K562 treated with DMSO at 1 percent for 4 hours (cell line): ENCODE measurements around the gene CACNA1H. TPM values are rescaled to one million over a fixed set of nuclear protein-coding genes. Genes with fewer than 3 reads are reported as not detected.

Experiments used
- total RNA-seq: library from RNA; unstranded; fragments of 300-600 nt; gene quantifications from 2 replicates; pipeline ENCODE4 v1.2.3, GENCODE V29; 2022; ENCODE audit not compliant: insufficient read depth

CACNA1H gene
- 0.30 TPM in 1 of 2 replicates, not detected in the other for total RNA-seq

DNA sequence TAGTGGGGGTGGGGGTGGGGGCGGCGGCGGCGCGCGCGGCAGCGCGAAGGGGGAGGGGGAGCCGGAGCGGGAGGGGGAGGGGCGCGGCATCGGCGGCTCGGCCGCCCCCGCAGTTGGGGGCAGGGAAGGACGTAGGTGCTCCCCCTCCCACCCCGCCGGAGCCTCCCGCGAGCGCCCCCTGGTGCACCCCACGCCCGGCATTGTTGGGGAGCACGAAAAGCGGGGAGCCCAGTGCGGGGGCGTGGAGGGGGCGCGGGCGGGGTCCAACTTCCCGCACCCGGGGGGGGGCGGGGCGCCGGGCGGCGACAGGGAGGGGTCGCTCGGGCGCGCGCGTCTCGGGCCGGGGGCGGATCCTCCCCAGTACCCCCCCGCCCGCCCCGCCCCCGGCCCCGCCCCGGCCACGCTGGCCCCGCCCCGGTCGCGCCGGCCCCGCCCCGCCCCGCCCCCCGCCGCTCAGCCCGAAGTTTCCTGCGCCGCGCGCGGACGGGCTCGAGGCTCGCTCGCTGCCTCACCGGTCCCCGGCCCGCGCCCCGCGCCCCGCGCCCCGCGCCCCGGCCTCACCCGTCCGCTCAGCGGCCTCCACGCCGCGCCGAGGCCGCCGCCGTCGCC is at the start of gene CACNA1H:
Gene CACNA1H, plus strand, starts transcription at position 456 of the 609 bp plus-strand sequence. CDS start 632 bp downstream, outside the sequence.

GRCh38 chr16:1225051-1225451 is 72.1 kb downstream of the CACNA1H start, which contains the start of gene TPSG1:
TPSG1 (minus strand) TSS chr16:1225268; CDS start chr16:1225252, 16 bp downstream.

DNA sequence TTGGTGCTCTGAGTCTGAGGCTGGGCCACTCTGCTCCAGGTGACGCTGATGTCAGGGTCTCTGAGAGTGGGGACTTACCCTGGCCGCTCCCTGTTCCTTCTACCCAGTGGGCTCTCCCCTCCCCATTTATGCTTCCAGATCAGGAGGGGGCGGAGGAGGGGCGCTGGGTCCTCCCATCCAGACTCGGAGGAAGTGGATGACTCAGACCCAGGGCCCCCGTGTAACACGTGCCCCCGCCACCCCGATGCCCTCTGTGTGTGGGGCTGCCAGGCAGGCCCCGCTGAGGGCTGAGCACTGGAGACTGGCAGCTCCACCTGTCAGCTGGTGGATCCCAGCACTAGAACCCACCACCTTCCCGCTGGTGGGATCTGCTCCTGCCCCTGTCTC is 77.2 kb downstream of the CACNA1H start, which contains the start of gene TPSB2:
Gene TPSB2, minus strand, starts transcription at position 101 of the 387 bp plus-strand sequence. CDS start 233 bp downstream, outside the sequence.

GRCh38 chr16:1240436-1240835 is 87.5 kb downstream of the CACNA1H start, which contains the start of gene TPSAB1:
TPSAB1 (plus strand) TSS chr16:1240705; CDS start chr16:1240939, 234 bp downstream.

DNA sequence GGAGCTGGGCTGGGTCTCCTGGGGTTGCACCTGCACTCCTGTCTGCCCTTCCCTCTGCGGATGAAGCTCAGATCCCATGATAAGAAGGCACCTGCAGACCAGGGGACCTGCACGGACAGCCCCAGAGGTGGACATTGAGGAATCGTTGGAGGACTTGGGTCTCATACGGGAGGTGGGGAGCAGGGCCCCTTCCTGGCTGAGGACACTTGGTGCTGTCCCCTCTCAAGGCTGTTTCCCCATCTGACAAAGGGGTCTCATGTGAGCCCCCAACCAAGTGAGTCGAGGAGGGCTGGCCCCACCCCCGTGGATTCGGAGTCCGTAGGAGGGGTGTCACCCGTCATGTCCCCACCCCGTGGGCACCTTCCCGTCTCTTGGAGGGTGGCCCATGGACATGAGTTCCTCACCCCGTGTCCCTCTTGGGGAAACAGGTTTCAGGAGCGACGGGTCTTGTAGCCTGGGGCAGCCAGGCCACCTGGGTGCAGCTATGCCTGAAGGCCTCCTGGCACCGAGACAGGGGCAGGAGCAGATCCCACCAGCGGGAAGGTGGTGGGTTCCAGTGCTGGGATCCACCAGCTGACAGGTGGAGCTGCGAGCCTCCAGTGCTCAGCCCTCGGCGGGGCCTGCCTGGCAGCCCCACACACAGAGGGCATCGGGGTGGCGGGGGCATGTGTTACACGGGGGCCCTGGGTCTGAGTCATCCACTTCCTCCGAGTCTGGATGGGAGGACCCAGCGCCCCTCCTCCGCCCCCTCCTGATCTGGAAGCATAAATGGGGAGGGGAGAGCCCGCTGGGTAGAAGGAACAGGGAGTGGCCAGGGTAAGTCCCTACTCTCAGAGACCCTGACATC is 102.6 kb downstream of the CACNA1H start, which contains the start of gene TPSD1:
Gene TPSD1, plus strand, starts transcription at position 794 of the 847 bp plus-strand sequence. CDS start 212 bp downstream, outside the sequence.

Other genes starting within 250 kb of the CACNA1H start
- gene LMF1, start 182.1 kb upstream of the CACNA1H start, total RNA-seq, result 2.9 and 6.1 TPM in 2 replicates
- not detected in 2 replicates for gene SOX8, start 171.3 kb upstream of the CACNA1H start, total RNA-seq
- gene SSTR5, start 80.4 kb upstream of the CACNA1H start, total RNA-seq, result not detected in 2 replicates
- gene C1QTNF8, start 56.9 kb upstream of the CACNA1H start, total RNA-seq, result not detected in 2 replicates
- gene TPSG1, start 72.2 kb downstream of the CACNA1H start, total RNA-seq, result not detected in 2 replicates
- not detected in 2 replicates for gene TPSB2, start 77.1 kb downstream of the CACNA1H start, total RNA-seq
- not detected in 2 replicates for gene TPSAB1, start 87.6 kb downstream of the CACNA1H start, total RNA-seq
- not detected in 2 replicates for gene TPSD1, start 103.0 kb downstream of the CACNA1H start, total RNA-seq
- 70.3 and 70.7 TPM in 2 replicates for gene UBE2I, start 156.5 kb downstream of the CACNA1H start, total RNA-seq
- gene BAIAP3, start 180.5 kb downstream of the CACNA1H start, total RNA-seq, result 7.1 and 9.3 TPM in 2 replicates
- gene TSR3, start 198.8 kb downstream of the CACNA1H start, total RNA-seq, result 58.6 and 74.0 TPM in 2 replicates
- 25.5 and 25.7 TPM in 2 replicates for gene GNPTG, start 198.8 kb downstream of the CACNA1H start, total RNA-seq